IPS-18a (cell line): Measurements from ENCODE around the gene COL5A1.

Experiments
- H3K27ac ChIP-seq: one replicate; pipeline ENCODE4 v1.5.1; 2013; ENCODE audit warnings: low read length
- H3K27me3 ChIP-seq: one replicate; pipeline ENCODE4 v1.6.1; 2013; ENCODE audit warnings: mild to moderate bottlenecking, low read length; ENCODE audit not compliant: control insufficient read depth, insufficient read depth
- H3K36me3 ChIP-seq: one replicate; pipeline ENCODE4 v1.6.1; 2013; ENCODE audit warnings: low read depth, low read length; ENCODE audit not compliant: control insufficient read depth
- H3K4me1 ChIP-seq: one replicate; pipeline ENCODE4 v1.6.1; 2013; ENCODE audit warnings: low read depth, low read length; ENCODE audit not compliant: control insufficient read depth
- H3K4me3 ChIP-seq: one replicate; pipeline ENCODE4 v1.5.1; 2013; ENCODE audit warnings: low read length
- H3K9ac ChIP-seq: one replicate; pipeline ENCODE4 v1.6.1; 2013; ENCODE audit warnings: mild to moderate bottlenecking, low read length, moderate library complexity
- H3K9me3 ChIP-seq: one replicate; pipeline ENCODE4 v1.6.1; 2013; ENCODE audit warnings: low read depth, low read length; ENCODE audit not compliant: control insufficient read depth

Gene COL5A1

DNA sequence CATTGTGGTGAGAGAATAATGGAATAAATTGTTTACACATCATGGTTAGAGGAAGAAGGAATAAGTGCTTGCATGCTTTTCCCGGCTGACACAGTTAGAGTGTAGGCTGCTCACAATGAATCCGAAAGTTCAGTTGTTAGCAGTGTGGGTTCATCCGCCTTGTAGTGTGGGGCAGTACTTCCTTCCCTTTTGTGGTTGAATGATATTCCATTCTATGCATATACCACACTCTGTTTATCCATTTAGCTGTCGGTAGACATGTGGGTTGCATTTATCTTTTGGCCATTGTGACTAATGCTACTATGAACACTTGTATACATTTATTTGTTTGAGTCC lies 84.0 kb downstream of the COL5A1 start:
- Histone ChIP-seq H3K27ac (no peak overlapping the region), H3K9ac (no peak overlapping the region)

DNA sequence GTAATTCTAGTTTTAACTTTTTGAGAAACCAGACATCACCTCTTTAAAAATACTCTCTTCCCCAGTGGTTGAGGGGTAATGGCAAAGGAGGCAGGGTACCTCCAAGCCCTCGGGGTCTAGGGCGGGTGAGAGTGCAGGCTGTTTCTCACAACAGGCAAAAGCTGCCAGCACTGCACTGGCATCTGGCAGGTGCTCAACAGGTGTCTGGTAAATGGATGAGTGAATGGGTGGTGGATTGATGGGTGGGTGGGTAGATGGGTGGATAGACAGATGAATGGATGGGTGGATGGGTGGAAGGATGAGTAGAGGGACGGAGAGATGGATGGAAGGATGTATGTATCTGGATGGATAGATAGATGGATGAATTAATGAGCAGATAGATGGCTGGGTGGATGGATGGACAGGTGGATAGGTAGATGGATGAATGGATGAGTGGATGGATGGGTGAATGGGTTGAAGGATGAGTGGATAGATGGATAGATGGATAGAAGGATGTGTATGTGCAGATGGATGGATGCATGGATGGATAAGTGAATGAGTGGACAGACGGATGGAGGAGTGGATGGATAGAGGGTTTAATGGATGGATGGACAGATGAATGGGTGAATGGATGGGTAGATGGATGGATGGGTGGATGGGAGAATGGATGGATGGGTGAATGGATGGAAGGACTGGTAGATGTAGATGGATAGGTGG lies 84.6 kb downstream of the COL5A1 start:
- Histone ChIP-seq H3K9me3 (no peaks in the 10 kb centered on the region), H3K4me1 (peaks cover 2% of the 10 kb centered on the region), H3K4me3 (no peak overlapping the region), H3K27me3 (no peaks in the 10 kb centered on the region), H3K36me3 (no peaks in the 10 kb centered on the region), H3K9ac (no peak overlapping the region), H3K27ac (no peak overlapping the region)

More for the DNA sequence above, 84.0 kb downstream of the COL5A1 start:
- no peaks in the 10 kb centered on the region for H3K9me3 ChIP-seq
- H3K27me3 ChIP-seq, result no peaks in the 10 kb centered on the region
- no peak overlapping the region for H3K4me3 ChIP-seq
- H3K36me3 ChIP-seq, result no peaks in the 10 kb centered on the region
- H3K4me1 ChIP-seq, result peaks cover 2% of the 10 kb centered on the region

DNA sequence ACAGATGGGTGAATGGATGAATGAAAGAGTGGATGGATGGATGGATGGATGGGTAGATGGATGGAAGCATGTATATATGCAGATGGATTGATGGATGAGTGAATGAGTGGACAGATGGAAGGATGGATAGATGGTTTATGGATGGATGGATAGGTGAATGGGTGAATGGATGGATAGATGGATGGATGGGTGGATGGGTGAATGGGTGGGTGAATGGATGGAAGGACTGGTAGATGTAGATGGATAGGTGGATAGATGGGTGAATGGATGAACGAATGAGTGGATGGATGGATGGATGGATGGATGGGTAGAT lies 85.1 kb downstream of the COL5A1 start:
- H3K9me3 ChIP-seq, result no peaks in the 10 kb centered on the region

GRCh38 chr9:134728021-134728795 lies 86.6 kb downstream of the COL5A1 start:
- no peak overlapping the region for H3K9ac ChIP-seq
- H3K27ac ChIP-seq, result no peak overlapping the region
- peaks cover 2% of the 10 kb centered on the region for H3K4me1 ChIP-seq
- H3K36me3 ChIP-seq, result no peaks in the 10 kb centered on the region
- no peak overlapping the region for H3K4me3 ChIP-seq
- no peaks in the 10 kb centered on the region for H3K9me3 ChIP-seq
- H3K27me3 ChIP-seq, result no peaks in the 10 kb centered on the region

More for the DNA sequence above, 85.1 kb downstream of the COL5A1 start:
- H3K4me3 ChIP-seq, result no peak overlapping the region
- H3K27ac ChIP-seq, result no peak overlapping the region
- H3K36me3 ChIP-seq, result no peaks in the 10 kb centered on the region
- H3K9ac ChIP-seq, result no peak overlapping the region
- H3K4me1 ChIP-seq, result peaks cover 2% of the 10 kb centered on the region
- H3K27me3 ChIP-seq, result no peaks in the 10 kb centered on the region

GRCh38 chr9:134728801-134729495 lies 87.3 kb downstream of the COL5A1 start:
- no peak overlapping the region for H3K4me3 ChIP-seq
- no peaks in the 10 kb centered on the region for H3K9me3 ChIP-seq
- H3K36me3 ChIP-seq, result no peaks in the 10 kb centered on the region
- no peak overlapping the region for H3K9ac ChIP-seq
- H3K4me1 ChIP-seq, result peaks cover 2% of the 10 kb centered on the region
- H3K27me3 ChIP-seq, result no peaks in the 10 kb centered on the region
- no peak overlapping the region for H3K27ac ChIP-seq

- Histone ChIP-seq H3K27me3 (no peaks in the 10 kb centered on the region), H3K9me3 (no peaks in the 10 kb centered on the region), H3K4me3 (no peak overlapping the region), H3K36me3 (no peaks in the 10 kb centered on the region), H3K4me1 (no peaks in the 10 kb centered on the region), H3K9ac (no peak overlapping the region), H3K27ac (no peak overlapping the region)
Measured at GRCh38 chr9:134730011-134730760, 88.6 kb downstream of the COL5A1 start.

- Histone ChIP-seq H3K9ac (no peak overlapping the region), H3K27ac (no peak overlapping the region), H3K9me3 (no peaks in the 10 kb centered on the region), H3K36me3 (no peaks in the 10 kb centered on the region), H3K27me3 (no peaks in the 10 kb centered on the region), H3K4me3 (no peak overlapping the region), H3K4me1 (no peaks in the 10 kb centered on the region)
Measured at GRCh38 chr9:134730761-134731496, 89.3 kb downstream of the COL5A1 start.

GRCh38 chr9:134731497-134732391 lies 90.1 kb downstream of the COL5A1 start:
- Histone ChIP-seq H3K9me3 (no peaks in the 10 kb centered on the region), H3K36me3 (no peaks in the 10 kb centered on the region), H3K4me1 (no peaks in the 10 kb centered on the region), H3K9ac (no peak overlapping the region), H3K4me3 (no peak overlapping the region), H3K27ac (no peak overlapping the region), H3K27me3 (no peaks in the 10 kb centered on the region)

- no peaks in the 10 kb centered on the region for H3K4me1 ChIP-seq
- H3K9ac ChIP-seq, result no peak overlapping the region
- H3K9me3 ChIP-seq, result no peaks in the 10 kb centered on the region
- no peak overlapping the region for H3K27ac ChIP-seq
- no peak overlapping the region for H3K4me3 ChIP-seq
- no peaks in the 10 kb centered on the region for H3K36me3 ChIP-seq
- no peaks in the 10 kb centered on the region for H3K27me3 ChIP-seq
Measured at GRCh38 chr9:134732392-134733110, 90.9 kb downstream of the COL5A1 start.
